CD4-positive, alpha-beta T cell (primary cell): ENCODE data around the gene ORAI2. TPM values are rescaled to one million over a fixed set of nuclear protein-coding genes. Genes with fewer than 3 reads are reported as not detected.
A peak's percentile ranks its signal among the peaks of the same experiment; 100 is the strongest.

ENCODE experiments used
- ATAC-seq: fragments of 200-7000 bp; cut with Tn5 transposase; one replicate; pipeline ENCODE4 v1.10.0; 2022; ENCODE audit warnings: mild to moderate bottlenecking; ENCODE audit not compliant: poor library complexity
- CTCF ChIA-PET: fragments of 350-600 bp; sonication (Branson Sonifier 250); formaldehyde crosslinking; loops from one replicate; lab custom pipeline; 2021; ENCODE audit warnings: antibody characterized with exemption, inconsistent platforms; lab: Charles Lee
- POLR2A ChIA-PET: fragments of 350-600 bp; sonication (Branson Sonifier 250); formaldehyde crosslinking; loops from one replicate; lab custom pipeline; 2021; ENCODE audit warnings: antibody characterized with exemption, inconsistent platforms; lab: Charles Lee
- DNase-seq, 14 experiments: peaks; one replicate each; pipeline ENCODE4 v3.0.0-alpha.2; 2013 to 2020; ENCODE audit warnings: mixed read lengths in 2 of 14
- H3K27ac ChIP-seq, 2 donors: one replicate each; pipeline versions ENCODE4 v1.5.1 to v1.7.0; 2013; ENCODE audit warnings: low read length in 2 of 2, low read depth in 1 of 2, mild to moderate bottlenecking in 1 of 2
- H3K27me3 ChIP-seq, 2 experiments: 1 replicate in 1 of 2; 2 replicates in 1 of 2; pipeline versions ENCODE4 v1.6.1 to v1.7.0; 2013; ENCODE audit warnings: low read length in 2 of 2, control low read depth in 1 of 2, mild to moderate bottlenecking in 1 of 2, moderate library complexity in 1 of 2; ENCODE audit not compliant: insufficient read depth in 2 of 2, control insufficient read depth in 1 of 2
- H3K36me3 ChIP-seq: one replicate; pipeline ENCODE4 v1.6.1; 2013; ENCODE audit warnings: low read length, control low read depth; ENCODE audit not compliant: insufficient read depth
- H3K4me1 ChIP-seq: one replicate; pipeline ENCODE4 v1.6.1; 2013; ENCODE audit warnings: low read length, control low read depth; ENCODE audit not compliant: insufficient read depth
- H3K4me3 ChIP-seq: one replicate; pipeline ENCODE4 v1.5.1; 2013; ENCODE audit warnings: mild to moderate bottlenecking, low read length, moderate library complexity
- H3K9me3 ChIP-seq, 2 experiments: 1 replicate in 1 of 2; 2 replicates in 1 of 2; pipeline versions ENCODE4 v1.6.1 to v1.7.0; 2013; ENCODE audit warnings: low read length in 2 of 2, mild to moderate bottlenecking in 2 of 2, control low read depth in 1 of 2, moderate library complexity in 1 of 2; ENCODE audit not compliant: control insufficient read depth in 1 of 2, insufficient read depth in 1 of 2
- H3K27ac Mint-ChIP-seq: one replicate; pipeline ENCODE4 v1.8.0; 2020; ENCODE audit warnings: mixed read lengths
- H3K27me3 Mint-ChIP-seq: one replicate; pipeline ENCODE4 v1.8.0; 2021; ENCODE audit warnings: mixed read lengths
- H3K36me3 Mint-ChIP-seq: one replicate; pipeline ENCODE4 v1.8.0; 2021; ENCODE audit warnings: low read depth, mixed read lengths
- H3K4me1 Mint-ChIP-seq: one replicate; pipeline ENCODE4 v1.8.0; 2021; ENCODE audit warnings: low read depth, mixed read lengths
- H3K4me3 Mint-ChIP-seq: one replicate; pipeline ENCODE4 v1.8.0; 2020; ENCODE audit warnings: mild to moderate bottlenecking, mixed read lengths
- H3K9me3 Mint-ChIP-seq: one replicate; pipeline ENCODE4 v1.8.0; 2020; ENCODE audit warnings: mixed read lengths
- CTCF ChIP-seq: fragments of 200-600 bp; IDR thresholded peaks from one replicate; pipeline ENCODE4 v1.8.0; 2022; ENCODE audit warnings: antibody characterized with exemption, mild to moderate bottlenecking
- intact Hi-C, 2 experiments: fragments of 100-400 bp; cut with DNase I in 1 of 2; cut with micrococcal nuclease in 1 of 2; formaldehyde crosslinking; loops; one replicate each; pipeline versions ENCODE4 v1.15.1 to v1.9.0; 2023 to 2025; cut with DNase I, micrococcal nuclease
- total RNA-seq, 174 experiments: library from RNA in 2 of 174; stranded (reverse) in 2 of 174; gene quantifications; one replicate each; pipeline ENCODE4 v1.2.3 and lab custom pipeline; 2021 to 2026

ORAI2 gene
- total RNA-seq, 2 experiments from 2014 or later: 12.3 to 16.5 TPM

GRCh38 chr7:102460467-102460866 is 27.1 kb downstream of the ORAI2 start:
- H3K4me1 ChIP-seq: peaks cover 34% of the 10 kb centered on the region
- no peak overlapping the region for H3K4me3 ChIP-seq
- intact Hi-C loops: loop anchor here in 1 of 2 experiments (10.0 kb wide), 1 partner anchor 1376 kb away; the partner anchor contains the start of gene TRIM56
- no peaks in the 10 kb centered on the region for H3K27me3 Mint-ChIP-seq
- H3K9me3 ChIP-seq: no peaks in the 10 kb centered on the region
- H3K4me1 Mint-ChIP-seq: peaks cover 18% of the 10 kb centered on the region
- no peaks in the 10 kb centered on the region for H3K27me3 ChIP-seq
- H3K27ac Mint-ChIP-seq: no peak overlapping the region
- no peak overlapping the region for H3K4me3 Mint-ChIP-seq
- no peaks in the 10 kb centered on the region for H3K9me3 Mint-ChIP-seq
- H3K27ac ChIP-seq: no peak overlapping the region
- peaks cover 30% of the 10 kb centered on the region for H3K36me3 Mint-ChIP-seq
- ChIA-PET CTCF (no interaction called here), POLR2A (no interaction called here)
- TF ChIP-seq CTCF: no peak
- H3K36me3 ChIP-seq: peaks cover 37% of the 10 kb centered on the region
- ATAC-seq: no peak
- no peak for DNase-seq

GRCh38 chr7:102463841-102464576 is 30.6 kb downstream of the ORAI2 start:
- POLR2A ChIA-PET: interaction anchor here (0.7 to 3.8 kb wide), 6 partner anchors 26 to 72 kb away, joined by 3 to 25 read pairs (median 3); partner anchors contain the start of gene PRKRIP1
- Histone ChIP-seq H3K4me3 (peak overlapping the region; percentile 99), H3K36me3 (peaks cover 22% of the 10 kb centered on the region), H3K4me1 (peaks cover 52% of the 10 kb centered on the region), H3K27me3 (no peaks in the 10 kb centered on the region), H3K27ac (peak overlapping the region; percentile 29 to 46), H3K9me3 (no peaks in the 10 kb centered on the region)
- peak overlapping the region; percentile 92 for H3K4me3 Mint-ChIP-seq
- H3K27me3 Mint-ChIP-seq: no peaks in the 10 kb centered on the region
- intact Hi-C loops: loop anchor here in 1 of 2 experiments (1.0 to 10.0 kb wide), 2 partner anchors 31 to 1379 kb away; partner anchors contain the start of genes ORAI2 and TRIM56
- no peak for TF ChIP-seq CTCF
- H3K9me3 Mint-ChIP-seq: no peaks in the 10 kb centered on the region
- peaks cover 34% of the 10 kb centered on the region for H3K4me1 Mint-ChIP-seq
- DNase-seq: no peak
- no peak for ATAC-seq
- H3K27ac Mint-ChIP-seq: peak overlapping the region; percentile 75
- CTCF ChIA-PET: interaction anchor here (0.6 to 2.8 kb wide), 4 partner anchors 15 to 60 kb away, joined by 3 to 13 read pairs (median 4); no protein-coding TSS in a partner anchor
- peaks cover 17% of the 10 kb centered on the region for H3K36me3 Mint-ChIP-seq

- Histone ChIP-seq H3K9me3 (no peaks in the 10 kb centered on the region), H3K27ac (peak within 1 kb of the TSS; percentile 40 to 46), H3K27me3 (no peaks in the 10 kb centered on the region), H3K4me3 (peak within 1 kb of the TSS; percentile 99), H3K4me1 (peaks cover 52% of the 10 kb centered on the region), H3K36me3 (peaks cover 20% of the 10 kb centered on the region)
- peak; percentile 85 to 97 (median 94) for DNase-seq
- ATAC-seq: peak; percentile 93
- intact Hi-C loops: loop anchor here (1.0 to 10.0 kb wide), 4 partner anchors 31 to 1380 kb away; partner anchors contain the start of genes ORAI2 (in 2 of the 2), FIS1 (in 1 of the 2) and TRIM56 (in 1 of the 2)
- no peaks in the 10 kb centered on the region for H3K9me3 Mint-ChIP-seq
- TF ChIP-seq CTCF: peak; percentile 29
- CTCF ChIA-PET: interaction anchor here (0.6 to 2.8 kb wide), 4 partner anchors 16 to 60 kb away, joined by 3 to 13 read pairs (median 4); no protein-coding TSS in a partner anchor
- H3K36me3 Mint-ChIP-seq: peaks cover 17% of the 10 kb centered on the region
- H3K4me1 Mint-ChIP-seq: peaks cover 34% of the 10 kb centered on the region
- H3K27me3 Mint-ChIP-seq: no peaks in the 10 kb centered on the region
- H3K4me3 Mint-ChIP-seq: peak within 1 kb of the TSS; percentile 92
- peak within 1 kb of the TSS; percentile 75 for H3K27ac Mint-ChIP-seq
- POLR2A ChIA-PET: interaction anchor here (0.7 to 3.8 kb wide), 8 partner anchors 26 to 73 kb away, joined by 3 to 25 read pairs (median 4); partner anchors contain the start of genes ORAI2 and PRKRIP1
Observed at GRCh38 chr7:102464577-102465280, 31.4 kb downstream of the ORAI2 start, which contains the start of the genes ALKBH4 and LRWD1. ALKBH4 (minus strand) TSS chr7:102464863; CDS start chr7:102464836, 27 bp downstream. LRWD1 (plus strand) TSS chr7:102464984; CDS start chr7:102465081, 97 bp downstream.
